IMR-90 (cell line): ENCODE data around the gene PDLIM1. TPM values are rescaled to one million over a fixed set of nuclear protein-coding genes. Genes with fewer than 3 reads are reported as not detected.

Source experiments
- ATAC-seq: fragments of 200-7000 bp; cut with Tn5 transposase; 2 replicates; pipeline ENCODE4 v1.9.1; 2020; ENCODE audit warnings: low read depth, mild to moderate bottlenecking, moderate library complexity
- BruUV-seq: library from RNA; stranded (reverse); fragments of 400-500 nt; replicated peaks from 2 replicates; lab custom pipeline; 2021; lab: Mats Ljungman, UMichigan
- CTCF ChIA-PET: fragments of 300-600 bp; formaldehyde crosslinking; extraction: SDS; loops from one replicate; lab custom pipeline; 2021; ENCODE audit warnings: antibody characterized with exemption; lab: Yijun Ruan, JAX
- POLR2A ChIA-PET: fragments of 300-600 bp; sonication (Branson Sonifier 250); formaldehyde crosslinking; loops from one replicate; lab custom pipeline; 2022; ENCODE audit warnings: antibody characterized with exemption; ENCODE audit not compliant: unreplicated experiment; lab: Charles Lee
- DNase-seq: peaks from one replicate; pipeline ENCODE4 v3.0.0; 2013
- H2AFZ ChIP-seq: replicated peaks from 2 replicates; pipeline ENCODE3; 2013; ENCODE audit warnings: low read length, mild to moderate bottlenecking; ENCODE audit not compliant: poor library complexity
- H2AK5ac ChIP-seq: 2 replicates; pipeline ENCODE4 v1.6.1; 2013; ENCODE audit warnings: low read depth, low read length, inconsistent platforms
- H2AK9ac ChIP-seq: replicated peaks from 2 replicates; pipeline ENCODE3; 2013; ENCODE audit warnings: mild to moderate bottlenecking, low read depth, low read length, moderate library complexity; ENCODE audit not compliant: poor library complexity
- H2BK120ac ChIP-seq: 2 replicates; pipeline ENCODE4 v1.6.1; 2013; ENCODE audit warnings: low read depth, low read length, inconsistent platforms
- H2BK15ac ChIP-seq: 3 replicates; pipeline ENCODE4 v1.6.1; 2013; ENCODE audit warnings: low read depth, low read length, inconsistent platforms
- H2BK20ac ChIP-seq: 2 replicates; pipeline ENCODE4 v1.6.1; 2013; ENCODE audit warnings: low read depth, mild to moderate bottlenecking, inconsistent platforms, low read length, moderate library complexity
- H2BK5ac ChIP-seq: 2 replicates; pipeline ENCODE4 v1.6.1; 2013; ENCODE audit warnings: mild to moderate bottlenecking, low read depth, low read length, inconsistent platforms; ENCODE audit not compliant: poor library complexity, severe bottlenecking
- H3K14ac ChIP-seq: replicated peaks from 2 replicates; pipeline ENCODE4 v1.6.1; 2013; ENCODE audit warnings: low read depth, low read length, inconsistent platforms
- H3K18ac ChIP-seq: 2 replicates; pipeline ENCODE4 v1.6.1; 2013; ENCODE audit warnings: low read depth, low read length, control low read depth
- H3K23ac ChIP-seq: 2 replicates; pipeline ENCODE4 v1.6.1; 2013; ENCODE audit warnings: low read depth, low read length, inconsistent platforms
- H3K27ac ChIP-seq: 2 replicates; pipeline ENCODE4 v1.5.1; 2013; ENCODE audit warnings: mild to moderate bottlenecking, control low read depth, low read length; ENCODE audit not compliant: insufficient read depth
- H3K27me3 ChIP-seq: 2 replicates; pipeline ENCODE4 v1.6.1; 2013; ENCODE audit warnings: low read length; ENCODE audit not compliant: control insufficient read depth, insufficient read depth
- H3K36me3 ChIP-seq: 2 replicates; pipeline ENCODE4 v1.6.1; 2013; ENCODE audit warnings: low read length, mixed read lengths; ENCODE audit not compliant: control insufficient read depth, insufficient read depth
- H3K4ac ChIP-seq: 2 replicates; pipeline ENCODE4 v1.6.1; 2013; ENCODE audit warnings: low read depth, low read length, inconsistent platforms
- H3K4me1 ChIP-seq: 2 replicates; pipeline ENCODE4 v1.6.1; 2013; ENCODE audit warnings: low read length, mixed read lengths; ENCODE audit not compliant: control insufficient read depth, insufficient read depth
- H3K4me2 ChIP-seq: 2 replicates; pipeline ENCODE4 v1.6.1; 2013; ENCODE audit warnings: low read depth, mild to moderate bottlenecking, control low read depth, low read length, moderate library complexity
- H3K4me3 ChIP-seq: 2 replicates; pipeline ENCODE4 v1.5.1; 2013; ENCODE audit warnings: low read depth, mild to moderate bottlenecking, control low read depth, low read length, moderate library complexity; ENCODE audit not compliant: insufficient read depth
- H3K56ac ChIP-seq: 2 replicates; pipeline ENCODE4 v1.6.1; 2013; ENCODE audit warnings: low read length, inconsistent platforms; ENCODE audit not compliant: insufficient read depth; ENCODE audit errors: extremely low read depth
- H3K79me1 ChIP-seq, 2 experiments: 2 replicates each; pipeline ENCODE4 v1.6.1; 2013; ENCODE audit warnings: low read length in 2 of 2, inconsistent platforms in 1 of 2, low read depth in 1 of 2
- H3K9ac ChIP-seq: 2 replicates; pipeline ENCODE4 v1.6.1; 2013; ENCODE audit warnings: low read depth, low read length, control low read depth
- H3K9me1 ChIP-seq: 2 replicates; pipeline ENCODE4 v1.6.1; 2013; ENCODE audit warnings: low read length, inconsistent platforms; ENCODE audit not compliant: insufficient read depth
- H3K9me3 ChIP-seq: 2 replicates; pipeline ENCODE4 v1.6.1; 2013; ENCODE audit warnings: low read length; ENCODE audit not compliant: control insufficient read depth, insufficient read depth
- H4K20me1 ChIP-seq: 2 replicates; pipeline ENCODE4 v1.6.1; 2013; ENCODE audit warnings: low read length, inconsistent platforms; ENCODE audit not compliant: insufficient read depth
- H4K5ac ChIP-seq: 2 replicates; pipeline ENCODE4 v1.6.1; 2013; ENCODE audit warnings: mild to moderate bottlenecking, low read depth, low read length, control low read depth
- H4K8ac ChIP-seq, 2 experiments: 2 replicates each; pipeline ENCODE4 v1.6.1; 2013; ENCODE audit warnings: low read depth in 2 of 2, low read length in 2 of 2, control low read depth in 1 of 2, inconsistent platforms in 1 of 2
- H4K91ac ChIP-seq: 2 replicates; pipeline ENCODE4 v1.6.1; 2013; ENCODE audit warnings: low read depth, low read length, inconsistent platforms; ENCODE audit not compliant: insufficient read depth
- FOS ChIP-seq: fragments of 150-350 bp; IDR thresholded peaks from 2 replicates; pipeline ENCODE4 v1.6.1; 2016; ENCODE audit warnings: low read depth, low read length
- SMC3 ChIP-seq: fragments of 150-350 bp; IDR thresholded peaks from 2 replicates; pipeline ENCODE4 v1.6.1; 2016; ENCODE audit warnings: low read depth, mild to moderate bottlenecking, antibody characterized with exemption, low read length, moderate library complexity
- dilution Hi-C: fragments of 300-500 bp; cut with HindIII; formaldehyde crosslinking; loops from one replicate; pipeline ENCODE4 v1.14.3; 2018; ENCODE audit warnings: low sequenced_read_pairs; ENCODE audit not compliant: unreplicated experiment
- in situ Hi-C: fragments of 300-500 bp; cut with MboI; formaldehyde crosslinking; loops from 3 replicates; pipeline ENCODE4 v1.14.3; 2019; ENCODE audit warnings: low sequenced_read_pairs, inconsistent platforms, mixed read lengths
- intact Hi-C: fragments of 100-400 bp; cut with micrococcal nuclease; formaldehyde crosslinking; loops from 2 replicates; pipeline ENCODE4 v1.10.0; 2022
- polyA plus RNA-seq, 3 experiments: library from polyadenylated mRNA; depleted of rRNA; stranded (reverse); fragments of >200 nt; gene quantifications; 2 replicates each; pipeline ENCODE4 v1.2.3, GENCODE V29; 2012; ENCODE audit warnings: low replicate concordance in 1 of 3
- total RNA-seq: library from RNA; depleted of rRNA; stranded (reverse); fragments of >200 nt; gene quantifications from 2 replicates; pipeline ENCODE4 v1.2.3, GENCODE V29; 2012
- TF ChIP-seq, protein P1 (sequence below): fragments of 150-350 bp; IDR thresholded peaks from 2 replicates; pipeline ENCODE4 v1.6.1; 2016; ENCODE audit warnings: low read depth, mild to moderate bottlenecking, low read length, moderate library complexity, borderline replicate concordance

Gene PDLIM1
- total and polyA plus RNA-seq, 2 of the 4 experiments (the other 2 are of a cell fraction) = 30.1 to 187 TPM

DNA sequence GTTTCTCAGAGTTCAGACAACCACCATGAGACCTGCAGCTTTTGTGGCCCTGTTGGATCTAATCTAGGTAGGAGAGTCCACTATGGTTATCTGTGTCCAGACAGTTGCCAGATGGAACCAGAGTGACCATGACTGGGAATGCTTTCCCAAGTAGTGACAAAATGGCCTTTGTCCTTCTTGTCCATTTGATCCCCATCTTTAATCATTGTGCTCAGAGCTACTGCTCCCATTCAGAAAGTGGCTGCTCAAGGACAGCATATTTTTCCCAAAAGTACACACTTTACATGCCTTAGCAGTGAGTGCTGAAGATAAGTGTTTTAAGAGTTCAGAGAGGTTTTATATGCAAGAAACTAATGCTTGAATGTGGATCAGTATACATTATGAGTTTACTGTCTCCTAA, 102.2 kb downstream of the PDLIM1 start:
- Histone ChIP-seq H3K4me2 (no peak overlapping the region), H4K5ac (no peak overlapping the region), H4K8ac (no peak overlapping the region), H3K18ac (no peak overlapping the region), H3K4me1 (no peaks in the 10 kb centered on the region), H3K9ac (no peak overlapping the region), H2BK5ac (no peak overlapping the region), H3K27ac (no peak overlapping the region), H2AK9ac (no peak overlapping the region), H3K27me3 (peaks cover 2% of the 10 kb centered on the region), H2AK5ac (no peak overlapping the region), H3K14ac (no peak overlapping the region), H3K9me1 (no peaks in the 10 kb centered on the region; the same call in 1 of the 2 replicates), H2BK120ac (no peak overlapping the region), H2BK15ac (no peak overlapping the region), H2AFZ (no peak overlapping the region), H3K4me3 (no peak overlapping the region), H2BK20ac (no peak overlapping the region), H3K79me1 (no peaks in the 10 kb centered on the region), H3K36me3 (no peaks in the 10 kb centered on the region), H3K56ac (no peak overlapping the region), H3K9me3 (no peaks in the 10 kb centered on the region), H3K23ac (no peak overlapping the region), H3K4ac (no peak overlapping the region), H4K91ac (no peak overlapping the region), H4K20me1 (no peaks in the 10 kb centered on the region)
- dilution Hi-C loops = no loop called here
- ChIA-PET POLR2A (no interaction called here), CTCF (interaction anchor here (1.1 kb wide), 1 partner anchor 54 kb away, joined by 3 read pairs; no protein-coding TSS in a partner anchor)
- intact Hi-C loops = no loop called here
- BruUV-seq = no TSS peak
- in situ Hi-C loops = no loop called here
- ATAC-seq (no peak), DNase-seq (no peak)
- TF ChIP-seq SMC3 (no peak), FOS (no peak)
- TF ChIP-seq, protein P1, sequence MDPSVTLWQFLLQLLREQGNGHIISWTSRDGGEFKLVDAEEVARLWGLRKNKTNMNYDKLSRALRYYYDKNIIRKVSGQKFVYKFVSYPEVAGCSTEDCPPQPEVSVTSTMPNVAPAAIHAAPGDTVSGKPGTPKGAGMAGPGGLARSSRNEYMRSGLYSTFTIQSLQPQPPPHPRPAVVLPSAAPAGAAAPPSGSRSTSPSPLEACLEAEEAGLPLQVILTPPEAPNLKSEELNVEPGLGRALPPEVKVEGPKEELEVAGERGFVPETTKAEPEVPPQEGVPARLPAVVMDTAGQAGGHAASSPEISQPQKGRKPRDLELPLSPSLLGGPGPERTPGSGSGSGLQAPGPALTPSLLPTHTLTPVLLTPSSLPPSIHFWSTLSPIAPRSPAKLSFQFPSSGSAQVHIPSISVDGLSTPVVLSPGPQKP = no peak
